HCEC 1CT (cell line): ENCODE measurements around the gene CHST8.

Source experiments
- DNase-seq: peaks from one replicate; pipeline ENCODE4 v3.0.0-alpha.2; 2017

Gene CHST8

GRCh38 chr19:33749016-33749415 lies 127.3 kb downstream of the CHST8 start:
- no peak for DNase-seq

GRCh38 chr19:33749619-33750175 lies 127.9 kb downstream of the CHST8 start:
- DNase-seq, result no peak

GRCh38 chr19:33750587-33751435 lies 129.1 kb downstream of the CHST8 start:
- no peak for DNase-seq

- no peak for DNase-seq
Measured at GRCh38 chr19:33751436-33751770, 129.7 kb downstream of the CHST8 start.

GRCh38 chr19:33752018-33752800 lies 130.5 kb downstream of the CHST8 start:
- DNase-seq, result no peak

GRCh38 chr19:33752945-33753344 lies 131.2 kb downstream of the CHST8 start:
- no peak for DNase-seq

GRCh38 chr19:33754361-33754760 lies 132.6 kb downstream of the CHST8 start:
- DNase-seq, result no peak

- no peak for DNase-seq
Measured at GRCh38 chr19:33755099-33756035, 133.6 kb downstream of the CHST8 start.

- no peak for DNase-seq
Measured at GRCh38 chr19:33756177-33756576, 134.4 kb downstream of the CHST8 start.

- no peak for DNase-seq
Measured at GRCh38 chr19:33758541-33759013, 136.8 kb downstream of the CHST8 start.

GRCh38 chr19:33759356-33759755 lies 137.6 kb downstream of the CHST8 start:
- no peak for DNase-seq

GRCh38 chr19:33763633-33764371 lies 142.0 kb downstream of the CHST8 start:
- no peak for DNase-seq

GRCh38 chr19:33766623-33767022 lies 144.9 kb downstream of the CHST8 start:
- DNase-seq, result no peak

- no peak for DNase-seq
Measured at GRCh38 chr19:33767898-33768413, 146.2 kb downstream of the CHST8 start.

- DNase-seq, result no peak
Measured at GRCh38 chr19:33769208-33769607, 147.5 kb downstream of the CHST8 start.

- DNase-seq, result no peak
Measured at GRCh38 chr19:33770107-33770506, 148.4 kb downstream of the CHST8 start.

- peak; percentile 17 for DNase-seq
Measured at GRCh38 chr19:33771384-33772101, 149.8 kb downstream of the CHST8 start.

GRCh38 chr19:33772102-33772857 lies 150.5 kb downstream of the CHST8 start:
- DNase-seq, result no peak

- DNase-seq, result no peak
Measured at GRCh38 chr19:33772858-33773180, 151.1 kb downstream of the CHST8 start.
